ENCODE results near the gene FBXL22. TPM values are rescaled to one million over a fixed set of nuclear protein-coding genes. Genes with fewer than 3 reads are reported as not detected.
"Not testable (repeated sequence)": the region's sequence is repeated elsewhere in the genome, so short reads cannot be mapped to it uniquely, and the experiment has no call there.

The FBXL22 gene
- total RNA-seq, 1 donor from 2014 or later: 31.0 TPM

DNA sequence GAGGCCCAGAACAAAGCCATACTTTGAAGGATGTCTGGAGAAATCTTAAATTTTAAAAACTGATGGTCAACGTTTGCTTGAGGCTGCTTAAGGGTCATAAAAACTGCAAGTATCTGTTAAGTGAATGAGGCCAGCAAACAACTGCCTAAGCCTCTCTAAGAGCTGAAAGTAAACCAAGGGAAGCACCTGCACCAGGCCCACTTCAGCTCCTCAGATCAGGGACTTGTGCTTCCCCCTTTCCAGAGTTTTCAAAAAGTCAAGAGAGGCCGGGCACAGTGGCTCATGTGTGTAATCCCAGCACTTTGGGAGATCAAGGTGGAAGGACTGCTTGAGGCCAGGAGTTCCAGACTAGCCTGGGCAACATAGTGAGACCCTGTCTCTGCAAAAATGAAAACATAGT is 9.1 kb downstream of the FBXL22 start:
- intact Hi-C loops (cut with DNase I): no loop called here
- DNase-seq (no peak), ATAC-seq (ENCODE audit: poor library complexity) (no peak)

DNA sequence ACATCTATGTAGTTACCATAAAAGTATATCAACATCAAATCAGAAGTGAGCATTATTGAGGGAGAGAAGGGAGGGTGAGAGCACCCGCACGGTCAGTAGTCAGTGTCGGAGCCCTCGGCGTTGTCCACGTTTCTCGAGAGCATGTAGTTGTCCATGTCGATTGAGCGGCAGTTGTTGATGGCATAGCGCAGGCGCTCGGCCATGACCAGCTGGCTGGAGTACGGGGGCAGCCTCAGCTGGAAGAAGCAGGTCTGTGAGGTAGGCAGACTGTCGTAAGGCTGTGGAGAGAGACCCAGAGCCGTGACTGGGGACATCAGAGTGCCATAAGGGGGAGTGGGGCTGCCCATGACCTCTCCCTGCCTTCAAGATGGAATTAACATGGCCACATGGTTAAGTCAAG is 11.8 kb downstream of the FBXL22 start:
- ATAC-seq (ENCODE audit: poor library complexity) (no peak), DNase-seq (no peak)
- intact Hi-C loops (cut with DNase I): no loop called here

DNA sequence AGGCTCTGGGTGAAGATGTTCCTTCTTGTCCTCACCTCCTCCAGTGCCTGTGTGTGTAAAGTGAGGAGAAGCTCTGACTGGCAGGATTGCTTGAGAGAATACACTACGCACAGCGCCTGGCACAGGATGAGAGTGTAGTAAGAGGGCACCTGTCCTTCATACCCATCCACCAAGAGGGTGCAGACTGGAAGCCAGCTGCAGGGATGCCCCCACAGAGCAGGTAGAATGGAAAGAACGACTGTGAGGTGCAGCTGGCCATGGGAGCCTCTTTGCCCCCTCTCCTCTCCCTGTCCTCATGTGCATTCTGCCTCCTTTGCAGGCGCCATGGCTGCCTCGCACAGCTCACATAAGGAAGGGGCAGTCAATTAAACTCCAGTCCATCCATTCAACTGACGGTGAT is 12.3 kb downstream of the FBXL22 start:
- ATAC-seq (ENCODE audit: poor library complexity) (no peak), DNase-seq (no peak)
- intact Hi-C loops (cut with DNase I): no loop called here

DNA sequence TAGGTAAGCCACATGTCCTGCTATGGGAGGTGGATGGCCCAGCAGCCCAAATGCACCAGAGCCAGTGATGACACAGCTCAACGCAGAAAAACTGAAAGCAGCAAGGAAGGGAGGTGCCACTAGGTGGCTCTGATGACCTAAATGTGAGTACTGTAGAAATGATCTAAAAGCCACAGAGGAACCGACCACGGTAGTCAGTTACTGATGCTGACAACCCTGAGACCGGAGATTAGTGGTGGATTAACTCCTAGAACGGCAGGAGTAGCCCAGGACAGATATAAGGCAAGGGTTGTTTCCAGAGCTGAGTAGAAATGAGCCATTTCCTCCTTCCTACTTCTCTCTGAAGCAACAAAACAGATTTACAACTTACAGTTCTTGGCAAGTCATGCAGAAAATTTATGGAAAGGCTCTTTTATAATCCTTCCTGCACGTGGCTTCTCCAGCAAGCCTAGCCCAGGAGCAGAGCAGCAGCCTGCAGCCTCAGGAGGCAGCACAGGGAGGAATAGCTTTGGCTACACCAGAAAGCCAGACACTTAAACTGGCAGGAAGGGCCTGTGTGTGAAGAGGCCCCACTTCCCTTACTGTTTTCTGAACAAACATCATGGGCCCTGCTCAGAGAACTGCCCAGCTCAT is 13.1 kb downstream of the FBXL22 start:
- DNase-seq (peak; percentile 65), ATAC-seq (ENCODE audit: poor library complexity) (peak; percentile 77)
- intact Hi-C loops (cut with DNase I): no loop called here

DNA sequence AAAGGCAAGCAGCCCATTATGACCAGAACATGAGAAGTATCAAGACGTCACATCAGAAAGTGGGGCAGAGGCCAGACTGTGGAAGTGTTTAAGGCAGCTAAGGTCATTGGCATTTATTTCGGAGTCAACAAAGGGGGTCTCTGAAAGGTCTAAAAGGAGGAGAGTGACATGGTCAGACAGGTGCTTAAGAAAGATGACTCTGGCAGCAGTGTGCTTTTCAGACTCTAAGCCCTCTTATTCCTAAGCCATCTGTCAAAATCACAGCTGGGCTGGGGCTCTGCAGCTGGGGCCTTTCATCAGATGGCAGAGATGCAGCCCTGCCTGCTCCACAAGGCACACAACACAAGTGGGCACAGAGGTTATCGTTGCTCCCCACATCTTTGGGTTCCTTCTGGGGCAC is 14.0 kb downstream of the FBXL22 start:
- no peak for DNase-seq
- ATAC-seq (ENCODE audit: poor library complexity): no peak
- intact Hi-C loops (cut with DNase I): no loop called here

DNA sequence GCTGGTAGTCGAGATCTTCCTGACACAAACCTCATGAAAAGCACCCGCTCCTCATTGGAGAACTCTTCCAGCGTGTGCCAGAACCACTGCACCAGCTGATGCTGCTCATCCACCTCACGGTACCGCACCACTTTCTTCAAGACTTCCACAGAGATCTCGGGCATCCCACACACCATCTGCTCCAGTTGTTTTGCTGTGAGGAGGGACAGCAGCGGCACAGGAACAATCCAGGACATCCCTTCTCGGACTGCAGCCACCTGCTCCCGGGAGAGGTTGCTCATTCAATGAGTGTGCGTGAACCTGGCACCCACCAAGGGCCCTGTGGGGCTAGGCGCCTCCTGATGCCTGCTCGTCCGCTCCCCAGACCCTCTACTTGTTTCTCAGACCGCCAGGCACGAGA is 15.1 kb downstream of the FBXL22 start:
- intact Hi-C loops (cut with DNase I): no loop called here
- no peak for DNase-seq
- ATAC-seq (ENCODE audit: poor library complexity): no peak

DNA sequence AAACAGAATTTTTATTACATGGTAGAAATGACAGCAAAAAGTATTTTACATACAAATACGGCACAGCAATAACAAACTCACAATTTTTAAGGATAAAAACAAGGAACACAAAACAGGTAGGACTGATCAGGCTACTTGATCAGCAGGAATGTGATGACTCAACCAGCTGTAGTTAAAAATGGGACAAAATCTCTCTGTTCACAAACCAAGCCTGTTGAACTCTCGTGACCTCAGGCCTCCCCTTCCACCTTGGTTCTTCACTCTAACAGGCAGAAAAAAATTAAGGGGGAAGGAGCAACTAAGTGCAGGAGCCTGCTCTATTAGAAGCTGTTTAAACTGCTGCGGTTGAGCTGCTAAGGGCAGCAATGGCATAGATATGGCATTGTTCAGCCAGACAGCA is 18.7 kb downstream of the FBXL22 start:
- intact Hi-C loops (cut with DNase I): no loop called here
- ATAC-seq (ENCODE audit: poor library complexity): no peak
- no peak for DNase-seq

DNA sequence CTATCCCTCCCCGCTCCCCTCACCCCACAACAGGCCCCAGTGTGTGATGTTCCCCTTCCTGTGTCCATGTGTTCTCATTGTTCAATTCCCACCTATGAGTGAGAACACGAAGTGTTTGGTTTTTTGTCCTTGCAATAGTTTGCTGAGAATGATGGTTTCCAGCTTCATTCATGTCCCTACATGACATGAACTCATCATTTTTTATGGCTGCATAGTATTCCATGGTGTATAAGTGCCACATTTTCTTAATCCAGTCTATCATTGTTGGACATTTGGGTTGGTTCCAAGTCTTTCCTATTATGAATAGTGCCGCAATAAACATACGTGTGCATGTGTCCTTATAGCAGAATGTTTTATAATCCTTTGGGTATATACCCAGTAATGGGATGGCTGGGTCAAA is 20.0 kb downstream of the FBXL22 start:
- ATAC-seq (ENCODE audit: poor library complexity); intact Hi-C loops (cut with DNase I); DNase-seq: not testable (repeated sequence)

DNA sequence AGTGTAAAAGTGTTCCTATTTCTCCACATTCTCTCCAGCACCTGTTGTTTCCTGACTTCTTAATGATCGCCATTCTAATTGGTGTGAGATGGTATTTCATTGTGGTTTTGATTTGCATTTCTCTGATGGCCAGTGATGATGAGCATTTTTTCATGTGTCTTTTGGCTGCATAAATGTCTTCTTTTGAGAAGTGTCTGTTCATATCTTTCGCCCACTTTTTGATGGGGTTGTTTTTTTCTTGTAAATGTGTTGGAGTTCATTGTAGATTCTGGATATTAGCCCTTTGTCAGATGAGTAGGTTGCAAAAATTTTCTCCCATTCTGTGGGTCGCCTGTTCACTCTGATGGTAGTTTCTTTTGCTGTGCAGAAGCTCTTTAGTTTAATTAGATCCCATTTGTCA is 20.4 kb downstream of the FBXL22 start:
- intact Hi-C loops (cut with DNase I); ATAC-seq (ENCODE audit: poor library complexity); DNase-seq: not testable (repeated sequence)

DNA sequence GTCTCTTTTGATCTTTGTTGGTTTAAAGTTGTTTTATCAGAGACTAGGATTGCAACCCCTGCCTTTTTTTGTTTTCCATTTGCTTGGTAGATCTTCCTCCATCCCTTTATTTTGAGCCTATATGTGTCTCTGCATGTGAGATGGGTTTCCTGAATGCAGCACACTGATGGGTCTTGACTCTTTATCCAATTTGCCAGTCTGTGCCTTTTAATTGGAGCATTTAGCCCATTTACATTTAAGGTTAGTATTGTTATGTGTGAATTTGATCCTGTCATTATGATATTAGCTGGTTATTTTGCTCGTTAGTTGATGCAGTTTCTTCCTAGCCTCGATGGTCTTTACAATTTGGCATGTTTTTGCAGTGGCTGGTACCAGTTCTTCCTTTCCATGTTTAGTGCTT is 23.6 kb downstream of the FBXL22 start:
- DNase-seq; ATAC-seq (ENCODE audit: poor library complexity): not testable (repeated sequence)
- intact Hi-C loops (cut with DNase I): loop anchor here (10.0 kb wide), 1 partner anchor 114 kb away; no protein-coding TSS in a partner anchor

DNA sequence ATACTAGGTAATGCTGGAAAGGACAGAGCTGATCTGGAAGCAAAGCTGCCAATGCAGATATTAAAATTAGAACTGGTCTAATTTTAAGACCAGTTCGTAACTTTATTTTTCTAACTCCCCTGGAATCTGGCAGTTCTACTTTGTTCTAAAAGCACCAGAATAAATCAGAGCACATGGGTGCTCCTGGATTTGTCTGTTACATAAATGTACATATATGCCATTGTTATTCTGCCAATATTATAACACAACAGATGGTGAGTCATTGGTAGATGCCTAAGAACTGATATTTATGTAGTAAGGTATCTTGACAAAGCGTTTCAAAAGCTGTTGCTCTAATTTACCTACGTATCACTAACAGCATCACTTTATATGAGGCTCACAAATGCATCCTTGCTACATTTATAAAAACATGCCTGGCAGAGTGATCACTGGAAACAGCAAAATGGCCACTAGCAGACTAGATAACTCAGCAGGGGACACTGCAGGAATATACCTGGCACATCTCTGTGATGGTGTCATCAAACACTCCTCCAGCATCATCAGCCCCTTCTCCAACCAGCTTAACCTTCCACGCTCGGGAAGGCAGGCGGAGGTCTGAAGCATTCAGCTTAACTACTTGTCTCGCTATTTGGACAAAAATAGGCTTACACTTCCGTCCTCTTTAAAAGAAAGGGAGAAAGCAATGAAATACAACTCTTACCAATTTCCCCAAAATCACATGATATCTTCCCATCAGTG is 26.2 kb downstream of the FBXL22 start:
- DNase-seq (no peak), ATAC-seq (ENCODE audit: poor library complexity) (no peak)
- intact Hi-C loops (cut with DNase I): loop anchor here (10.0 kb wide), 1 partner anchor 111 kb away; no protein-coding TSS in a partner anchor

DNA sequence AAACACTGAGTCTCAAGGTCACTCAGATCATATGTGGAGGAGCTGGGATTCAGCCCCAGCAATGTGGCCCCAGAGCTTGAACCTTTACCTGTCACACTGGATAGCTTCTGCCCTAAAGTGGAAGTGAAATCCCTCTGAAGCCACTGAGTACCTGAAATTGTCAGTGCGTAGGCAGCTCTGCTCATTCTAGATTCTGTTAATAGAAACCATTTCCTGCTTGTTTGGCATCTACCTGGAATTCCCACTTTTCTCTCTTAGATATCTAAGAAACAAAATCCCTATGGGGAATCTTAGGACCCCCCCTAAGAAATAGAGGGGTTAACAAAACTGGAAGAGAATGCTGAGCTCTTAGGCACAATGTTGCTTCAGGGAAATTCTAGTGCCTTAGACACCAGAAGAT is 29.8 kb downstream of the FBXL22 start:
- DNase-seq (no peak), ATAC-seq (ENCODE audit: poor library complexity) (no peak)
- intact Hi-C loops (cut with DNase I): loop anchor here (10.0 kb wide), 1 partner anchor 108 kb away; no protein-coding TSS in a partner anchor

DNA sequence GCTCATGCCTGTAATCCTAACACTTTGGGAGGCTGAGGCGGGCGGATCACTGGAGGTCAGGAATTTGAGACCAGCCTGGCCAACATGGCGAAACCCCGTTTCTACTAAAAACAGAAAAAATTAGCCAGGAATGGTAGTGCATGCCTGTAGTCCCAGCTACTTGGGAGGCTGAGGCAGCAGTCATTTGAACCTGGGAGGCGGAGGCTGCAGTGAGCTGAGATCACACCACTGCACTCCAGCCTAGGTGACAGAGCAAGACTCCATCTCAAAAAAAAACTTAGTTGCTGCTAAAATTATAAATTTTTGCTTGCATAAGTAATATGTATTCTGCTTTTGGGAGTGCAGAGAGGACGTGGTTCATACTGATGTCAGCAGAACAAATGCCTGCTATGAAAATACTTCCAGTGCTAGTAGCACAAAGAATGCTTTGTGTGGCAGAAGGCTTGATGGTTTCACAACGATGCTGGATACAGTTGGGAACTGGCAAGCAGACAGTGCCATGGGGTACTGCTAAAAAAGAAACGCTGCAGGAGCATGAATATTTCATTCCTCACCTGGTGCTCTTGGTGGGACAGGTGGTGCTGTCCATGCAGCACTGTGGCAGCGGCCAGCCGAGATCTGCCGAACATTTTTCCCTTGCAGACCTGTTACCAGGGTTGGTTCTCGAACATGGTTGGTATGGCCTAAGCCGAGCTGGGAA is 31.1 kb downstream of the FBXL22 start:
- intact Hi-C loops (cut with DNase I): loop anchor here (10.0 kb wide), 1 partner anchor 107 kb away; no protein-coding TSS in a partner anchor
- ATAC-seq (ENCODE audit: poor library complexity): no peak
- no peak for DNase-seq

DNA sequence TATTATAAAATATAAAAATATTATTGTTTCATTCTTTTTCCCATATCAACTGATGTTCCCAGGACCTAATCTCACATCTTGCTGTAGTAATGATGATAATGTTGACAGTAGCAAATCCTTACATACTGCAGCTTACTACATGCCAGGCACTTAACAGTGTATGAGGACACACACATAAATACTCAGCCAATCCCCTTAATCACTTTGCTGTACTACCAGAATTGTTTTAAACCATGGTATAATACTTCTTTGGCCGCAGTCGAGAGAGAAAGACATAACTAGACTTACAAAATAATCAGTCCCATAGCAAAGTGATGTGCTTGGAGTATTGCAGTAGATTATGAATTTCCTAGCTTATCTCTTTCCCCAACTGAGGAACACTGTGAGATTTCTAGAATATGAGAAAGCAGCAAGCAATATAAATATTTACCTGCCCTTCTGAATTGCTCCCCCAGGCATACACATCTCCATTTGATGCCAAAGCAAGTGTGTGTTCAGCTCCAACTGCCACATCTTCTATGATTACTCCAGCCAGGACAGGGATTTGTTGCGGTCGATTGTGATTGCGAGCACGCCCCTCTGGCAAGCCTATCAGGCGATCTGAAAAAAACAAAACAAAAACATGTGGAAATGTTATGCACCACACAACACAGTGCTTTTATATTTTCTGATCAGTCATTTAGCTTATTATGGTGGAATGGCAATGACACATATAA is 33.0 kb downstream of the FBXL22 start:
- intact Hi-C loops (cut with DNase I): no loop called here
- DNase-seq (no peak), ATAC-seq (ENCODE audit: poor library complexity) (no peak)

DNA sequence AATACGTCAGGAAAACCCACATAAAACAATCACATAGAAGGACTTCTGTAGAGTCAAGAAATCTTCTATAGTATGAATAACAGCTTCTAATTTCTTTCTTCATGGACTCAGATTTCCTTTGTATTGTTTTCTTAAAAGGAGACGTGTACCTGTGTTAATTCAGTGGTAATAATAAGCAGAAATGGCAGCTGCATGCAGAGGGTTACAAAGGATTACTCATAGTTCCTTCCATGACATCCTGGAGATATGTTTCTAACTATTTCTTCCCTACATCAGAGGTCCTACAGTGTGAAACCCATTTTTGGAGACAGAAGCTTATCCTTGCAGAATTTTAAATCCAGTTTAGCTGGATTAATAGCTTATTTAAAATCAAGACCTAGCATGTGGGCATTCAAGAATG is 36.1 kb downstream of the FBXL22 start:
- intact Hi-C loops (cut with DNase I): no loop called here
- no peak for ATAC-seq (ENCODE audit: poor library complexity)
- DNase-seq: no peak

DNA sequence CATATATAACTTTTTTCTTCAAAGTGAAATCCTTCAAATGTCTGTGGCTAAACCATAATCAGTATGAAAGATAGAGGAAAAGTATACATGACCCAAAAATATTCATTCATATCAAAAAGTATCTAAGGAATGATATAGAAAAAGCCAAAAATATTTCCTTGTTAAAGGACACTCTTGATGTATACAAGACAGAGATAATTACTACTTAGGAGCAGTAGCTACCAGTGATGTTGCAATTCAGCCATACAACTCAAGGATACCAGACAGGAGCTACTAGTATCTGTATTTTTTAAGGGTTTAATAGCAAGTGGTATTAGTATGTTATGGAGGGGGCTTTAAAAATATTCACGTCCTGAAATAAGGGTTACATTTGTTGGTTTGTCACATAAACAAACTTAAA is 37.0 kb downstream of the FBXL22 start:
- ATAC-seq (ENCODE audit: poor library complexity) (no peak), DNase-seq (no peak)
- intact Hi-C loops (cut with DNase I): no loop called here

DNA sequence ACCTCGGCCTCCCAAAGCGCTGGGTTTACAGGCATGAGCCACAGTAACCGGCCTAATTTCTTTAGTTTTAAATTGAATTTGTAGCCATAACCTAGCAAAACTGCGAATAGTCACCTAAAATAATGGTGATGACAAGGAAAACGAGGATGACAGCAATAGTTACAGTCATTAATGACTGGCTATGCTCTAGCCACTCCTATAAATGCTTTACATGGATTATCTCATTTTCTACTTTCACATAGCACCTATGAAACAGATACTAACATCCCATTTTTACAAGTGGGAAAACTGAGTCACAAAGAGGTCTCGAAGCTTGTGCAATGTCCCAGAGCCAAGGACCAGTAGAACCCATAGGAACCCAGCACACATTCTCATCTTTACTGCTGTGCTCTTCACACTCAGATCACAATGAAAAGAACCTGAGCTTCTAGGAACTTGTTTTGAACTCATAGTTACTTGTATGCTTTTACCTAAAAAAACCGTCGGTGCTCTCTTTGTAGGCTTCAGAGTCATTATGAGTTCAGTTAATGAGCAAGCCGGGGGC is 39.4 kb downstream of the FBXL22 start:
- no peak for ATAC-seq (ENCODE audit: poor library complexity)
- no peak for DNase-seq
- intact Hi-C loops (cut with DNase I): no loop called here

DNA sequence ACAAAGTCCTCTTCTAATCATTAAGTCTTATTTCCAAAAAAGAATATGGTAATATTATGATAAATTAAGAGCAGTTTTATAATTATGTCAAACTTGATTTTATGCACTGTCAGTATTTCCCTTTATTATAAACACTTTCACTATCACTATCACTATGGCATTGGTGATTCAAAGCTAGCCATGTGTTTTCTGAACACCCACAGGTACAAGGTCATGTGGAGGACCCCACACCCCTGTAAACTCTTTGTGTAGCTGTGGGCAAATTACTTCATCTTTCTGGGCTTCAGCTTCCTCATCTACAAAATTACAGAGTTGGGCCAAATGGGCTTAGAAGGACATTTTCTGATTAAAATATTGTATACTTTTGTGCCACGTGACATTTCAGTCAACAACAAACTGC is 41.7 kb downstream of the FBXL22 start:
- no peak for DNase-seq
- intact Hi-C loops (cut with DNase I): no loop called here
- ATAC-seq (ENCODE audit: poor library complexity): no peak

DNA sequence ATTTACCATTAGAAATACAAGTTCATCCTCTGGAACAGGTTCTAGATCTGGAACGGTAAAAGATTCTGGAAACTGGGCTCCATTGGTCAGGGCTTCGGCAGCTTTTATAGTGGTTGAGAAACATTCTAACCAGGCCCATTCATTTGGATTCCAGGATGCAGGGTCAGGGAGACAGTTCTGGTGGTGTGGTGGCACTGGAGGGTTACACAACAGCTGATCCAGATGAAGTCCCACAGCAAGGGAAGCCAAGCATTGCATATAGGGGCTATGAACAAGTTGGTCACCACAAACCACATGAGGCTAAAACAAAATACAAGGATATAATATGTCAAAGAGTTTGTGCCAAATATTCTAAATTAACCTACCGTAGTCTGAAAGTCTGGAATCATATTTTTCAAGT is 43.0 kb downstream of the FBXL22 start:
- ATAC-seq (ENCODE audit: poor library complexity): no peak
- intact Hi-C loops (cut with DNase I): no loop called here
- DNase-seq: no peak

Measured in Right ventricle myocardium superior (tissue), 1 donor.